Bronchial epithelial cell (primary cell): ENCODE measurements around the gene TGFBR2. TPM values are rescaled to one million over a fixed set of nuclear protein-coding genes. Genes with fewer than 3 reads are reported as not detected.

Experiments used
- DNase-seq: peaks from one replicate; pipeline ENCODE4 v3.0.0-alpha.2; 2010; ENCODE audit warnings: low read depth
- FAIRE-seq: peaks from 2 replicates; lab custom pipeline; 2011; peaks lifted over from hg19 to GRCh38; lab: Jason Lieb, UNC
- H3K27me3 ChIP-seq: 2 replicates; pipeline ENCODE4 v1.5.1; 2011; ENCODE audit warnings: low read length; ENCODE audit not compliant: control insufficient read depth, insufficient read depth
- H3K36me3 ChIP-seq: 2 replicates; pipeline ENCODE4 v1.5.1; 2011; ENCODE audit warnings: low read length; ENCODE audit not compliant: control insufficient read depth, insufficient read depth
- H3K4me3 ChIP-seq: 2 replicates; pipeline ENCODE4 v1.5.1; 2011; ENCODE audit warnings: mild to moderate bottlenecking, low read depth, low read length, control low read depth
- CTCF ChIP-seq: IDR thresholded peaks from 2 replicates; pipeline ENCODE4 v1.5.1; 2011; ENCODE audit warnings: mild to moderate bottlenecking, moderate library complexity, low read length, control low read depth, inconsistent platforms; ENCODE audit not compliant: insufficient read depth, severe bottlenecking
- total RNA-seq: library from RNA; depleted of rRNA; stranded (reverse); fragments of >200 nt; gene quantifications from 2 replicates; pipeline ENCODE4 v1.2.1, GENCODE V29; 2014

TGFBR2 gene
- total RNA-seq, 1 donor from 2014 or later: 25.5 TPM

GRCh38 chr3:30613133-30613825, 6.9 kb downstream of the TGFBR2 start:
- no peak overlapping the region for H3K4me3 ChIP-seq
- TF ChIP-seq CTCF: no peak
- DNase-seq: no peak
- peaks cover 3% of the 10 kb centered on the region for H3K36me3 ChIP-seq
- no peaks in the 10 kb centered on the region for H3K27me3 ChIP-seq
- no peak for FAIRE-seq

- no peak for TF ChIP-seq CTCF
- Histone ChIP-seq H3K4me3 (no peak overlapping the region), H3K36me3 (peaks cover 4% of the 10 kb centered on the region), H3K27me3 (no peaks in the 10 kb centered on the region)
- no peak for DNase-seq
- no peak for FAIRE-seq
Observed at GRCh38 chr3:30614373-30614772, 8.0 kb downstream of the TGFBR2 start.

- Histone ChIP-seq H3K27me3 (no peaks in the 10 kb centered on the region), H3K4me3 (no peak overlapping the region), H3K36me3 (peaks cover 5% of the 10 kb centered on the region)
- DNase-seq (peak; percentile 75), FAIRE-seq (no peak)
- TF ChIP-seq CTCF: no peak
Observed at GRCh38 chr3:30614943-30615342, 8.5 kb downstream of the TGFBR2 start.

- H3K4me3 ChIP-seq: no peak overlapping the region
- no peaks in the 10 kb centered on the region for H3K27me3 ChIP-seq
- peaks cover 5% of the 10 kb centered on the region for H3K36me3 ChIP-seq
- FAIRE-seq: no peak
- TF ChIP-seq CTCF: no peak
- DNase-seq: no peak
Observed at GRCh38 chr3:30615615-30616346, 9.4 kb downstream of the TGFBR2 start.

GRCh38 chr3:30616347-30617027, 10.1 kb downstream of the TGFBR2 start:
- FAIRE-seq (no peak), DNase-seq (no peak)
- TF ChIP-seq CTCF: no peak
- Histone ChIP-seq H3K27me3 (no peaks in the 10 kb centered on the region), H3K36me3 (peaks cover 5% of the 10 kb centered on the region), H3K4me3 (no peak overlapping the region)
